NK-92 (cell line): Measurements from ENCODE around the gene TBC1D9B.
"Not testable (repeated sequence)": the region's sequence is repeated elsewhere in the genome, so short reads cannot be mapped to it uniquely, and the experiment has no call there.

Source experiments
- DNase-seq: peaks from one replicate; lab custom pipeline; 2025; ENCODE audit not compliant: unreplicated experiment; lab: John Stamatoyannopoulos, UW

Gene TBC1D9B

GRCh38 chr5:179886190-179886911 is 21.3 kb downstream of the TBC1D9B start:
- DNase-seq: no peak

GRCh38 chr5:179885491-179886090 is 22.1 kb downstream of the TBC1D9B start:
- DNase-seq: no peak

GRCh38 chr5:179883163-179883562 is 24.5 kb downstream of the TBC1D9B start:
- DNase-seq: no peak

GRCh38 chr5:179882338-179882737 is 25.4 kb downstream of the TBC1D9B start:
- no peak for DNase-seq

- DNase-seq: no peak
These were observed 26.7 kb downstream of the TBC1D9B start for GRCh38 chr5:179880848-179881590.

- no peak for DNase-seq
These were observed 27.5 kb downstream of the TBC1D9B start for GRCh38 chr5:179880066-179880650.

- DNase-seq: no peak
These were observed 28.0 kb downstream of the TBC1D9B start for GRCh38 chr5:179879690-179880010.

GRCh38 chr5:179879003-179879689 is 28.6 kb downstream of the TBC1D9B start:
- DNase-seq: no peak

GRCh38 chr5:179878222-179879002 is 29.3 kb downstream of the TBC1D9B start:
- no peak for DNase-seq

- DNase-seq: no peak
These were observed 31.1 kb downstream of the TBC1D9B start for GRCh38 chr5:179876610-179876952.

GRCh38 chr5:179875741-179876609 is 31.7 kb downstream of the TBC1D9B start:
- no peak for DNase-seq

GRCh38 chr5:179874536-179875292 is 33.0 kb downstream of the TBC1D9B start:
- no peak for DNase-seq

- no peak for DNase-seq
These were observed 33.6 kb downstream of the TBC1D9B start for GRCh38 chr5:179874136-179874535.

- DNase-seq: no peak
These were observed 34.0 kb downstream of the TBC1D9B start for GRCh38 chr5:179873588-179874110.

- no peak for DNase-seq
These were observed 34.7 kb downstream of the TBC1D9B start for GRCh38 chr5:179872828-179873575.

- no peak for DNase-seq
These were observed 35.5 kb downstream of the TBC1D9B start for GRCh38 chr5:179872055-179872827.

- DNase-seq: not testable (repeated sequence)
These were observed 36.2 kb downstream of the TBC1D9B start for GRCh38 chr5:179871533-179871932.
